Adrenal gland (tissue), 12 donors: Measurements from ENCODE around the gene SPATA12. TPM values are rescaled to one million over a fixed set of nuclear protein-coding genes. Genes with fewer than 3 reads are reported as not detected.

Experiments used
- DNase-seq, 7 donors: peaks; one replicate each; pipeline ENCODE4 v3.0.0-alpha.2; 2019 to 2020
- H3K27ac ChIP-seq, 5 donors: fragments of 200-600 bp; sonication (generic) in 4 of 5; 1 replicate in 3 of 5; 2 replicates in 2 of 5; pipeline versions ENCODE4 v1.5.1 to v1.8.0; 2016 to 2020; ENCODE audit warnings: mild to moderate bottlenecking in 1 of 5
- H3K27me3 ChIP-seq: fragments of 200-600 bp; 2 replicates; pipeline ENCODE4 v1.8.0; 2021
- H3K36me3 ChIP-seq, 2 donors: fragments of 200-600 bp; replicated peaks in 1 of 2; 1 replicate in 1 of 2; 2 replicates in 1 of 2; pipeline versions ENCODE4 v1.5.1 to v1.8.0; 2018 to 2022
- H3K4me1 ChIP-seq, 2 donors: fragments of 200-600 bp; replicated peaks in 1 of 2; 1 replicate in 1 of 2; 2 replicates in 1 of 2; pipeline versions ENCODE4 v1.5.1 to v1.8.0; 2018 to 2021
- H3K4me3 ChIP-seq, 4 donors: fragments of 200-600 bp; sonication (generic) in 3 of 4; one replicate each; pipeline ENCODE4 v1.5.1; 2016 to 2018
- H3K9me3 ChIP-seq, 3 donors: fragments of 200-600 bp; sonication (generic) in 1 of 3; replicated peaks in 1 of 3; 1 replicate in 2 of 3; 2 replicates in 1 of 3; pipeline versions ENCODE4 v1.5.1 to v1.8.0; 2016 to 2021
- POLR2A ChIP-seq, 2 donors: fragments of 450-650 bp; IDR thresholded peaks; one replicate each; pipeline ENCODE4 v1.6.1; 2017; ENCODE audit warnings: antibody characterized with exemption in 2 of 2, mild to moderate bottlenecking in 2 of 2, moderate library complexity in 1 of 2
- WGBS, 4 donors: extraction: QIAGEN DNeasy Blood & Tissue Kit in 2 of 4; methylation state at CpG; one replicate each; pipeline versions ENCODE4 v1.1.5 to v1.1.7; 2013 to 2017; 5-methylcytosine and 5-hydroxymethylcytosine counted together
- intact Hi-C, 2 donors: fragments of 100-400 bp; cut with DNase I; formaldehyde crosslinking; loops; one replicate each; pipeline versions ENCODE4 v1.14.1 to v1.15.0; 2022 to 2023
- polyA plus RNA-seq, 3 donors: library from polyadenylated mRNA; stranded (reverse); fragments of 200-250 nt in 2 of 3; fragments of 350-450 nt in 1 of 3; fragmentation: Illumina TruSeq in 1 of 3; extraction: RNeasy Lipid Tissue Mini Kit (QIAGEN cat#74804) in 1 of 3; gene quantifications; one replicate each; pipeline ENCODE4 v1.2.3, GENCODE V29; 2013 to 2014
- total RNA-seq, 9 donors: library from RNA; depleted of rRNA in 4 of 9; stranded (reverse); fragments of >200 nt in 4 of 9; fragments of 120-200 nt in 1 of 9; fragmentation: NEBNext Ultra II Directional in 1 of 9; extraction: Animal tissue kit (Norgen Biotek cat#: 25700) in 1 of 9; gene quantifications; one replicate each; pipeline versions ENCODE4 v1.1.0 to v1.2.4, GENCODE V29; 2013 to 2023
- TF ChIP-seq, protein P1 (sequence below), 6 experiments: fragments of 450-650 bp in 4 of 6; fragments of 200-600 bp in 2 of 6; sonication (generic) in 1 of 6; IDR thresholded peaks; 1 replicate in 5 of 6; 2 replicates in 1 of 6; pipeline versions ENCODE4 v1.5.1 to v1.8.0; 2016 to 2021; ENCODE audit warnings: antibody characterized with exemption in 6 of 6, mild to moderate bottlenecking in 2 of 6, moderate library complexity in 1 of 6
- donor health status: healthy with polysubstance abuse.
- donor health status: Bipolar disorder and iron deficiency.
- donor health status: DM: yes; HTN: yes; CAD: no.
- donor health status: DM: no; HTN: no; CAD: no.
- donor health status: DM: no; HTN: no; CAD: no.
- donor health status: DM: yes; HTN: yes; CAD: no.

Gene SPATA12
- total and polyA plus RNA-seq, 12 donors: 0.07 to 0.83 (median 0.44) TPM; not detected in 4

DNA sequence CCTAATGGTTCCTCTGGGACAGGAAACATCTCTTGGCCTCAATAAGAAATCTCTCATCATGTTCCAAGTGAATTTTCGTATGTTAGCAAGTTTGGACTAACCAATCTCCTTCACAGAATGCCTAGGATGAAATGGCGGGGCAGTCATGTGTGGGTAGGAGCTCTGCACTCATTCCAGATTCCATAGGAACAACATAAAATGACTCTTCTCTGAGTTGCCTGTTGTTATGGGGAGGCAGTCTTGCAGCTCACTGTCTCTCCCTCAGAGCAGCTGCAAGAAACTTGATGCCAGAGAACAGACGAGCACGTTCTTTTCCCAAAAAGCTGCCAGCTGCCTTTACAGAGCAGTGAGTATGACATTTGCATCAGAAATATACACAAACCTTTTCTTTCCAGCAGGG lies 34.1 kb downstream of the SPATA12 start:
- Histone ChIP-seq H3K36me3 (no peaks in the 10 kb centered on the region), H3K9me3 (no peaks in the 10 kb centered on the region), H3K4me3 (no peak overlapping the region), H3K27me3 (no peaks in the 10 kb centered on the region), H3K4me1 (no peaks in the 10 kb centered on the region), H3K27ac (no peak overlapping the region)
- no peak for DNase-seq
- 70 to 83% (median 80%) methylated on average over 3 to 4 of the region's 4 CpGs for WGBS, 4 donors
- TF ChIP-seq, protein P1, sequence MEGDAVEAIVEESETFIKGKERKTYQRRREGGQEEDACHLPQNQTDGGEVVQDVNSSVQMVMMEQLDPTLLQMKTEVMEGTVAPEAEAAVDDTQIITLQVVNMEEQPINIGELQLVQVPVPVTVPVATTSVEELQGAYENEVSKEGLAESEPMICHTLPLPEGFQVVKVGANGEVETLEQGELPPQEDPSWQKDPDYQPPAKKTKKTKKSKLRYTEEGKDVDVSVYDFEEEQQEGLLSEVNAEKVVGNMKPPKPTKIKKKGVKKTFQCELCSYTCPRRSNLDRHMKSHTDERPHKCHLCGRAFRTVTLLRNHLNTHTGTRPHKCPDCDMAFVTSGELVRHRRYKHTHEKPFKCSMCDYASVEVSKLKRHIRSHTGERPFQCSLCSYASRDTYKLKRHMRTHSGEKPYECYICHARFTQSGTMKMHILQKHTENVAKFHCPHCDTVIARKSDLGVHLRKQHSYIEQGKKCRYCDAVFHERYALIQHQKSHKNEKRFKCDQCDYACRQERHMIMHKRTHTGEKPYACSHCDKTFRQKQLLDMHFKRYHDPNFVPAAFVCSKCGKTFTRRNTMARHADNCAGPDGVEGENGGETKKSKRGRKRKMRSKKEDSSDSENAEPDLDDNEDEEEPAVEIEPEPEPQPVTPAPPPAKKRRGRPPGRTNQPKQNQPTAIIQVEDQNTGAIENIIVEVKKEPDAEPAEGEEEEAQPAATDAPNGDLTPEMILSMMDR (IDR thresholded peaks at IDR 0.05): no peak
- no peak for TF ChIP-seq POLR2A (IDR thresholded peaks at IDR 0.05)
- intact Hi-C loops: no loop called here

- Histone ChIP-seq H3K4me3 (no peak overlapping the region), H3K9me3 (no peaks in the 10 kb centered on the region), H3K4me1 (peaks cover 0 to 5% of the 10 kb centered on the region in 2 donors), H3K36me3 (no peaks in the 10 kb centered on the region), H3K27ac (no peak overlapping the region), H3K27me3 (no peaks in the 10 kb centered on the region)
- 90 to 100% (median 94%) methylated on average over 2 to 5 of the region's 5 CpGs for WGBS, 4 donors
- TF ChIP-seq, protein P1 (IDR thresholded peaks at IDR 0.05): no peak
- no peak for TF ChIP-seq POLR2A (IDR thresholded peaks at IDR 0.05)
- intact Hi-C loops: no loop called here
- no peak for DNase-seq
Observed at GRCh38 chr3:57095363-57095762, 34.9 kb downstream of the SPATA12 start.

GRCh38 chr3:57097536-57097935 lies 37.1 kb downstream of the SPATA12 start:
- Histone ChIP-seq H3K4me1 (peaks cover 0 to 5% of the 10 kb centered on the region in 2 donors), H3K9me3 (no peaks in the 10 kb centered on the region), H3K4me3 (no peak overlapping the region), H3K27me3 (no peaks in the 10 kb centered on the region), H3K27ac (no peak overlapping the region), H3K36me3 (no peaks in the 10 kb centered on the region)
- no peak for TF ChIP-seq POLR2A (IDR thresholded peaks at IDR 0.05)
- TF ChIP-seq, protein P1 (IDR thresholded peaks at IDR 0.05): no peak
- no peak for DNase-seq
- 93 to 97% (median 95%) methylated on average over 8 to 23 of the region's 23 CpGs for WGBS, 4 donors
- intact Hi-C loops: no loop called here

- Histone ChIP-seq H3K27ac (no peak overlapping the region), H3K36me3 (no peaks in the 10 kb centered on the region), H3K4me3 (no peak overlapping the region), H3K4me1 (peaks cover 0 to 5% of the 10 kb centered on the region in 2 donors), H3K9me3 (no peaks in the 10 kb centered on the region), H3K27me3 (no peaks in the 10 kb centered on the region)
- no peak for DNase-seq
- 55 to 79% (median 68%) methylated on average over 4 to 6 of the region's 6 CpGs for WGBS, 4 donors
- no peak for TF ChIP-seq POLR2A (IDR thresholded peaks at IDR 0.05)
- TF ChIP-seq, protein P1 (IDR thresholded peaks at IDR 0.05): no peak
- intact Hi-C loops: no loop called here
Observed at GRCh38 chr3:57098418-57099310, 38.2 kb downstream of the SPATA12 start.
